Esophagus muscularis mucosa (tissue), 3 donors: ENCODE measurements around the gene SKI.

Experiments
- CTCF ChIP-seq, 3 experiments: fragments of 200-600 bp in 2 of 3; fragments of 450-650 bp in 1 of 3; sonication (generic) in 2 of 3; IDR thresholded peaks; one replicate each; pipeline ENCODE4 v1.5.1; 2017 to 2019; ENCODE audit warnings: antibody characterized with exemption in 3 of 3, mild to moderate bottlenecking in 2 of 3, moderate library complexity in 1 of 3
- POLR2A ChIP-seq: fragments of 450-650 bp; IDR thresholded peaks from one replicate; pipeline ENCODE4 v1.6.1; 2017; ENCODE audit warnings: antibody characterized with exemption, moderate library complexity, mild to moderate bottlenecking, low read depth

- TF ChIP-seq POLR2A (no peak), CTCF (IDR thresholded peaks at IDR 0.05) (no peak)
Observed at GRCh38 chr1:2339206-2340085, 111.3 kb downstream of the SKI start.
